Measurements from ENCODE around the gene INSRR. TPM values are rescaled to one million over a fixed set of nuclear protein-coding genes. Genes with fewer than 3 reads are reported as not detected.

Gene INSRR
- total and polyA plus RNA-seq, 8 donors = 0.03 to 0.06 (median 0.04) TPM; not detected in 4

- no peak for ATAC-seq
- H3K4me1 ChIP-seq = peaks cover 0 to 7% of the 10 kb centered on the region in 2 donors
These were observed 51.3 kb downstream of the INSRR start for GRCh38 chr1:156807627-156808026.

GRCh38 chr1:156806512-156807440 is 52.1 kb downstream of the INSRR start:
- Histone ChIP-seq H3K27ac (no peak overlapping the region), H3K36me3 (peaks cover 0 to 9% of the 10 kb centered on the region in 2 donors), H3K4me1 (peaks cover 0 to 7% of the 10 kb centered on the region in 2 donors), H3K9me3 (no peaks in the 10 kb centered on the region), H3K4me3 (no peak overlapping the region), H3K27me3 (no peaks in the 10 kb centered on the region)
- DNase-seq = no peak
- no peak for ATAC-seq
- intact Hi-C loops (cut with DNase I) = no loop called here
- TF ChIP-seq CTCF (IDR thresholded peaks at IDR 0.05) = no peak

More at GRCh38 chr1:156807627-156808026, 51.3 kb downstream of the INSRR start:
- H3K27ac ChIP-seq = no peak overlapping the region
- H3K9me3 ChIP-seq = no peaks in the 10 kb centered on the region
- intact Hi-C loops (cut with DNase I) = no loop called here
- H3K4me3 ChIP-seq = no peak overlapping the region
- peaks cover 0 to 2% of the 10 kb centered on the region in 2 donors for H3K36me3 ChIP-seq
- peaks cover 0 to 4% of the 10 kb centered on the region in 2 donors for H3K27me3 ChIP-seq
- no peak for TF ChIP-seq CTCF (IDR thresholded peaks at IDR 0.05)
- no peak for DNase-seq

GRCh38 chr1:156805766-156806511 is 53.0 kb downstream of the INSRR start:
- no peak for ATAC-seq
- no peak for TF ChIP-seq CTCF (IDR thresholded peaks at IDR 0.05)
- peak in 1 of 4 donors; percentile 59 for DNase-seq
- intact Hi-C loops (cut with DNase I) = no loop called here
- H3K27ac ChIP-seq = no peak overlapping the region
- H3K4me3 ChIP-seq = no peak overlapping the region
- no peaks in the 10 kb centered on the region for H3K9me3 ChIP-seq
- peaks cover 0 to 7% of the 10 kb centered on the region in 2 donors for H3K4me1 ChIP-seq
- no peaks in the 10 kb centered on the region for H3K27me3 ChIP-seq
- peaks cover 0 to 18% of the 10 kb centered on the region in 2 donors for H3K36me3 ChIP-seq

- DNase-seq (peak in 1 of 4 donors; percentile 48), ATAC-seq (peak; percentile 71)
- intact Hi-C loops (cut with DNase I) = no loop called here
- no peak overlapping the region for H3K4me3 ChIP-seq
- no peaks in the 10 kb centered on the region for H3K9me3 ChIP-seq
- no peak overlapping the region for H3K27ac ChIP-seq
- H3K27me3 ChIP-seq = no peaks in the 10 kb centered on the region
- H3K4me1 ChIP-seq = peaks cover 0 to 7% of the 10 kb centered on the region in 2 donors
- no peak for TF ChIP-seq CTCF (IDR thresholded peaks at IDR 0.05)
- peaks cover 0 to 30% of the 10 kb centered on the region in 2 donors for H3K36me3 ChIP-seq
These were observed 54.2 kb downstream of the INSRR start for GRCh38 chr1:156804572-156805243.
